BLaER1 treated with 17β-estradiol and CSF1 and Interleukin-3, amounts not matched to agents 10 nM and 100 nM (cell line): Measurements from ENCODE around the gene NUDCD2.

ENCODE experiments used
- H3K27ac ChIP-seq, 11 experiments: shearing (Covaris generic); formaldehyde crosslinking; 2 replicates each; pipeline ENCODE4 v1.8.1; 2022
- H3K27me3 ChIP-seq, 11 experiments: shearing (Covaris generic); formaldehyde crosslinking; 2 replicates each; pipeline ENCODE4 v1.8.1; 2022
- H3K36me3 ChIP-seq, 11 experiments: shearing (Covaris generic); formaldehyde crosslinking; 2 replicates each; pipeline ENCODE4 v1.8.1; 2022
- H3K4me1 ChIP-seq, 10 experiments: shearing (Covaris generic); formaldehyde crosslinking; 2 replicates each; pipeline ENCODE4 v1.8.1; 2022
- H3K4me2 ChIP-seq, 11 experiments: shearing (Covaris generic); formaldehyde crosslinking; 2 replicates each; pipeline ENCODE4 v1.8.1; 2022
- H3K4me3 ChIP-seq, 10 experiments: shearing (Covaris generic); formaldehyde crosslinking; 2 replicates each; pipeline ENCODE4 v1.8.1; 2022
- H3K9ac ChIP-seq, 11 experiments: shearing (Covaris generic); formaldehyde crosslinking; 2 replicates each; pipeline ENCODE4 v1.8.1; 2022
- H3K9me3 ChIP-seq, 11 experiments: shearing (Covaris generic); formaldehyde crosslinking; replicated peaks in 1 of 11; 2 replicates each; pipeline ENCODE4 v1.8.1; 2022
- H4K20me1 ChIP-seq, 11 experiments: shearing (Covaris generic); formaldehyde crosslinking; 2 replicates each; pipeline ENCODE4 v1.8.1; 2022
- Cebpa-rat ChIP-seq, 11 experiments: shearing (Covaris generic); IDR thresholded peaks; 2 replicates each; pipeline ENCODE4 v1.8.1; 2022

NUDCD2 gene, protein sequence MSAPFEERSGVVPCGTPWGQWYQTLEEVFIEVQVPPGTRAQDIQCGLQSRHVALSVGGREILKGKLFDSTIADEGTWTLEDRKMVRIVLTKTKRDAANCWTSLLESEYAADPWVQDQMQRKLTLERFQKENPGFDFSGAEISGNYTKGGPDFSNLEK

DNA sequence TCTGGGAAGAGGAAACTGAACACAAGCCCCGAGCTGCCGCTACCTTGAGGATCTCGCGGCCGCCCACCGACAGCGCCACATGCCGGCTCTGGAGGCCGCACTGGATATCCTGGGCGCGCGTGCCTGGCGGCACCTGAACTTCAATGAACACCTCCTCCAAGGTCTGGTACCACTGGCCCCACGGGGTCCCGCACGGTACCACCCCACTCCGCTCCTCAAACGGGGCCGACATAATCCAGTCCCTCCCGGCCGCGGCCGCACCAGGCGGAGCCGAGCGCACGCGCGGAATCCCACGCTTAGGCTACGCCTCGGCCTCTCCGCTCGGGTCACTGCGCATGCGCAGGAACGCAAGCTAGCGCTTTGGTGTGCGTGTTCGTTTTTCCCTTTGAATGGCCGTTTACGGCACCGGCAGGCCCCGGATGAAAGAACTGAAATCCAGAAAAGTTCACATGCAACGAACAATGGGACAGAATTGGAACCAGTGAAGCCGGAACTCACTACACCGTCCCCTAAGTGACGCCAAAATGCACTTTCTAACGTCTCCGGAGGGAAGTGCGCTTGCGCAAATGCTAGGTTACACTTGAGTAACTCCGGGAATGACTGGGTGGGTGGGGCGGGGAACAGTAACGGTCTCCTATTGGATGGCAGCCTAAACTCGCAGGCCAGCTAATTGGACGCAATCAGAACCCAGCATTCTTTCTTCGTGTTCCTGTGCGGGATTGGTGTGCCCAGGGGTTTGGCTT lies at the start of gene NUDCD2:
Gene NUDCD2 (minus strand): TSS at position 284 of the 743 bp plus-strand sequence. CDS start 52 bp downstream, at position 232.
- peak within 1 kb of the TSS; percentile 88 to 98 (median 94) for H3K9ac ChIP-seq
- peak within 1 kb of the TSS; percentile 88 to 99 (median 95) for H3K4me2 ChIP-seq
- peaks cover 21 to 36% (median 28%) of the 10 kb centered on the region in 10 experiments for H3K4me1 ChIP-seq
- H3K4me3 ChIP-seq = peak within 1 kb of the TSS; percentile 67 to 88 (median 76)
- no peak for TF ChIP-seq Cebpa-rat (IDR thresholded peaks at IDR 0.05)
- peak within 1 kb of the TSS; percentile 89 to 99 (median 96) for H3K27ac ChIP-seq
- H3K27me3 ChIP-seq = no peaks in the 10 kb centered on the region
- H3K36me3 ChIP-seq = peaks cover 11 to 35% (median 29%) of the 10 kb centered on the region in 11 experiments
- 0 out of 22 replicates have a peak, but pooled peaks cover 0 to 4% (median 0%) of the 10 kb centered on the region in 11 experiments for H4K20me1 ChIP-seq
- H3K9me3 ChIP-seq = no peaks in the 10 kb centered on the region

DNA sequence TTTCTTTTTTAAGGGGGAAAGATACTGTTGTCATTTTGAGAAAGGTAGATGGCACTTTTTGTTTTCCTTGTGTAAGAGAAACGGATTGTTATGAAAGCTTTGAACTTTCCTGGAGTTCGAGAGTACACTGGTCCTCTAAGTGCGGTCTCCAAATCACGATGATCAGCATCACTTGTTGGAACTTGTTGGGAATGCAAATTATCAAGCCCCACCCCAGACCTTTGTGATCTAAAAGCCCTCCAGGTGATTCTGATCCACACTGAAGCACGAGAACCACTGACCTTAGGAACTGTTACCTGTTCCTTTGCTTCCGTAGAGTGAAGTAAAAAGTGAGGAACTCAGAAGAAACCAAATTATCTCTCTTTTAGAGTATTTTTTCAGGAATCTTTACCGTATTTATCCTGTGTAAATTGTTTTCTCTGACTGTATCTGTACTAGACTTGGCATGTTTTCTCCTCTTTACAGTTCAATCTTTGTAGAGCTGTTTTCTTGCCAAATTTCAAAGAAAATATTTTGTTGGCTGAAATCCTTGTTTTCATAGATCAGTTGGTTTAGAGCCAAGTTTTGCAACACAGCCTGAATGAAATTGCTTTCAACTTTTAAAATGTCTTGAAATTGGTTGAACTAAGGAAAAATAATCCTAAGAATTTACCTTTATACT lies 49.5 kb upstream of the NUDCD2 start:
- Histone ChIP-seq H3K4me2 (peak overlapping the region in 10 of 11 experiments; percentile 4 to 98 (median 92); a peak in 13 of 22 replicates), H3K36me3 (peaks cover 27 to 54% (median 37%) of the 10 kb centered on the region in 11 experiments), H4K20me1 (peaks cover 34 to 86% (median 78%) of the 10 kb centered on the region in 11 experiments; a peak in 21 of 22 replicates), H3K4me3 (no peak overlapping the region), H3K27ac (peak overlapping the region in 1 of 11 experiments; percentile 7; a peak in 1 of 22 replicates), H3K9ac (0 out of 22 replicates have a peak overlapping the region, but pooled peaks of 1 of the 11 experiments have one; percentile 9), H3K9me3 (no peaks in the 10 kb centered on the region), H3K4me1 (peaks cover 20 to 38% (median 31%) of the 10 kb centered on the region in 10 experiments; a peak in 19 of 20 replicates), H3K27me3 (no peaks in the 10 kb centered on the region)
- no peak for TF ChIP-seq Cebpa-rat (IDR thresholded peaks at IDR 0.05)

DNA sequence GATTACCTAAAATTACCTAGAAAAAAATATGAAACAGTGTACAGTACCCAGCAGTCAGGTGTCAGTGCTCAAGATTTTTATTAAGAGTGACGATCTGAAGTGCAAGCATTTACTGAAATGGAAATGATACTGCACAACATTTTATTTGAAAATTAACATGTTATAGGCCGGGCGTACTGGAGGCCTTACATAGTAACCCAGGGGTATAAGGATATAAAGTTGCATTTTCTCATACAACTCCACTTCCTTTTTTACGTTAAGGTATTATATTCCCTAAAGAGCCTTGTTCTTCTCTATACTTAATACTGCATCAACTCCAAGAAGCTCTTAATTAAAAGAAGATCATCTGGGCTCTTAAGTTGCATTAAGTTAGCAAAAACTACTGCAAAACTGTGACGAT lies 48.9 kb upstream of the NUDCD2 start:
- Histone ChIP-seq H3K4me2 (peak overlapping the region; percentile 39 to 98 (median 93); a peak in 21 of 22 replicates), H3K36me3 (peaks cover 22 to 47% (median 32%) of the 10 kb centered on the region in 11 experiments), H3K4me3 (no peak overlapping the region), H3K9me3 (no peaks in the 10 kb centered on the region), H4K20me1 (peaks cover 34 to 80% (median 78%) of the 10 kb centered on the region in 11 experiments; a peak in 21 of 22 replicates), H3K9ac (no peak overlapping the region), H3K4me1 (peaks cover 20 to 38% (median 31%) of the 10 kb centered on the region in 10 experiments; a peak in 19 of 20 replicates), H3K27me3 (no peaks in the 10 kb centered on the region), H3K27ac (no peak overlapping the region)
- no peak for TF ChIP-seq Cebpa-rat (IDR thresholded peaks at IDR 0.05)

DNA sequence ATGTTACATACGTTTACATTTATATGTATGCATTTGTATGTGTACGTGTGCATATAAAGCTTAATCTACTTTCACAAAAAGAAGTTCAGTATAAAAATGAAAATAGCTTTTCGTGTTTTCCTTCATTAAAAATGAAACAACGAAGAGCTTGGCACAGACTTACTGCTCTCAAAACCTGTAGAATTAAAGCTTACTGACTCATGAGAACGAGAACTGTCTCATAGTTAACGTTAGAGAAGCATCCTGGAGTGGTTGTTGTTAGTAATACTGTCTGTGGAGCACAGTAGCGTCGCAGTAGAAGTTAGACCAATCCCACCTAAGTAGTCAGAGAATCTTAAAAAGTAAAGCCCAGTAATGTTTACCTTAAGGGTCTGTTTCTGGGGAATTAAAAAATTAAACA lies 46.8 kb upstream of the NUDCD2 start:
- H3K9me3 ChIP-seq = no peaks in the 10 kb centered on the region
- H3K27me3 ChIP-seq = no peaks in the 10 kb centered on the region
- peak overlapping the region; percentile 79 to 98 (median 93) for H3K4me2 ChIP-seq
- H3K9ac ChIP-seq = peak overlapping the region; percentile 84 to 98 (median 92)
- peaks cover 25 to 59% (median 58%) of the 10 kb centered on the region in 11 experiments; a peak in 21 of 22 replicates for H4K20me1 ChIP-seq
- H3K36me3 ChIP-seq = peaks cover 1 to 27% (median 12%) of the 10 kb centered on the region in 11 experiments; a peak in 20 of 22 replicates
- peak overlapping the region; percentile 68 to 87 (median 80) for H3K4me3 ChIP-seq
- H3K27ac ChIP-seq = peak overlapping the region in 10 of 11 experiments; percentile 84 to 99 (median 94); a peak in 20 of 22 replicates
- TF ChIP-seq Cebpa-rat (IDR thresholded peaks at IDR 0.05) = no peak
- peaks cover 26 to 47% (median 40%) of the 10 kb centered on the region in 10 experiments for H3K4me1 ChIP-seq

DNA sequence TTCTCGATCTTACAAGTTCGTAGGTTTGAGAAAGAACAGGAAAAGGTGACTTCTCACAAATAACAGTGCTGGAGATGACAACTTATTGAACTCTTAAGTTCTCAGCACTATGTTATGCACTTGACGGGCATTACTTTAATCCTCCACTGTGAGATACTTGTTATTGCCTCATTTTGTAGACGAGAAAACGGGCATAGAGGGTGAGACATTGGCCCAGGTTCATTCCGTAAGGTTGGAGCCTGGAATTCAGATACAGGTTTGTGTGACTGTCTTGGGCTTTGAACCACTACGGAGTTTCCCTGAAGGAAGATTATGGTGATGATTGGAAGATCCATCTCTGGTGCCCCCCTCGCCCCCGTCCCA lies 46.2 kb upstream of the NUDCD2 start:
- peak overlapping the region; percentile 68 to 87 (median 80) for H3K4me3 ChIP-seq
- TF ChIP-seq Cebpa-rat (IDR thresholded peaks at IDR 0.05) = no peak
- H3K27ac ChIP-seq = peak overlapping the region; percentile 83 to 99 (median 94)
- no peaks in the 10 kb centered on the region for H3K27me3 ChIP-seq
- H3K4me1 ChIP-seq = peaks cover 26 to 47% (median 39%) of the 10 kb centered on the region in 10 experiments
- peak overlapping the region; percentile 79 to 98 (median 93) for H3K4me2 ChIP-seq
- H3K9ac ChIP-seq = peak overlapping the region; percentile 84 to 98 (median 92)
- peaks cover 18 to 53% (median 51%) of the 10 kb centered on the region in 11 experiments; a peak in 21 of 22 replicates for H4K20me1 ChIP-seq
- no peaks in the 10 kb centered on the region for H3K9me3 ChIP-seq
- H3K36me3 ChIP-seq = peaks cover 0 to 20% (median 6%) of the 10 kb centered on the region in 11 experiments; a peak in 6 of 22 replicates

DNA sequence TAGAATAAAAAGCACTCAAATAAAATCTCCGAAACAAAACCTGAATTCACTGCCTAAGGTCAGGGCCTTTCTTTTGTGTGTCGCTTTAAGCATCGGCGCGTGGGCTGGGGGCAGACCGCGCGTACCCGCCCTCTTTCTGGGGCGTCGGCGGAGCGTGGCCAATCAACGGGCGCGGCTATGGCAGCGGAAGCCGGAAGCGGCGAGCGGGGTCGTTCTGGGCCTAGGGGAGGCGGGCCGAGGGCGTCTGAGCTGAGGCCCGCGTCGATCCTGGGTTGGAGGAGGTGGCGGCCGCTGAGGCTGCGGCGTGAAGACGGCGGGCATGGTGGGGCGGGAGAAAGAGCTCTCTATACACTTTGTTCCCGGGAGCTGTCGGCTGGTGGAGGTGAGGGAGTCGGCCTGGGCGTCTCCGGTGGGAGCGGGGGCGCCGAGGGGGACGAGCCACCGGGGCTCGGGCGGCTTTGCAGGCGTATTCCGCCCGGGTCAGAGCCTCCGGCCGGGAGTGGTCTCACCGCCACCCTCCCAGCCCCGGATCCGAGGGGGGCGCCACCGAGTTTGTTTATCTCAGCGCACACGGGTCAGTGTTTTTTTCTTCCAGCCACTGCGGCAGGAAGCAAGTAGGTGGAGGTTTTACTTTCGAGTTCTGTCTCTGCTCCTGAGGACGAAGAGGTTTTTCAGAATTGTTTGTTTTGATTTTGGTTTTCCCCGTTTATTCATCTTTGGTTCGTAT lies 45.6 kb upstream of the NUDCD2 start, which contains the start of gene MAT2B:
Gene MAT2B (plus strand): TSS at position 252 of the 727 bp plus-strand sequence. CDS start 68 bp downstream, at position 320.
- Histone ChIP-seq H3K27me3 (no peaks in the 10 kb centered on the region), H3K4me2 (peak within 1 kb of the TSS; percentile 89 to 98 (median 93)), H3K27ac (peak within 1 kb of the TSS; percentile 83 to 99 (median 94)), H3K36me3 (peaks cover 0 to 20% (median 4%) of the 10 kb centered on the region in 11 experiments; a peak in 5 of 22 replicates), H3K9ac (peak within 1 kb of the TSS; percentile 84 to 98 (median 92)), H3K9me3 (no peaks in the 10 kb centered on the region), H4K20me1 (peaks cover 17 to 47% (median 46%) of the 10 kb centered on the region in 11 experiments; a peak in 21 of 22 replicates), H3K4me3 (peak within 1 kb of the TSS; percentile 68 to 87 (median 80)), H3K4me1 (peaks cover 26 to 47% (median 39%) of the 10 kb centered on the region in 10 experiments)
- TF ChIP-seq Cebpa-rat (IDR thresholded peaks at IDR 0.05) = no peak

DNA sequence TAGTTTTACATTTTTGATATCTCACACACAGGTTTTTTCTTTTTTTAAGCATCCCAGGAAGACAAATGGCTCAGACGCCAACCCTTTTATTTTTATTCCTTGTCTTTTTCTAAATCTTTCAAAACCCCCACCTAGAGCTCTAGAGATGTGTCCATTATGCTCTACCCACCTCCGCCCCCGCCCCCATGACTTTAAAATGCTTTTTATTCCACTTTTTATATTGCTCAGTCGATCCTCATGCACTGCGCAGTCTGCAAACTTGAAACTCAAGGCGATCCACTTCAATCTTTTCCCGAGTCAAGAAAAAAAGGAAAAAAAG lies 45.1 kb upstream of the NUDCD2 start:
- Histone ChIP-seq H3K27ac (peak overlapping the region; percentile 83 to 99 (median 94)), H3K4me1 (peaks cover 26 to 45% (median 39%) of the 10 kb centered on the region in 10 experiments), H3K4me3 (peak overlapping the region; percentile 68 to 87 (median 80)), H4K20me1 (peaks cover 17 to 42% (median 40%) of the 10 kb centered on the region in 11 experiments; a peak in 21 of 22 replicates), H3K4me2 (peak overlapping the region; percentile 79 to 95 (median 89)), H3K27me3 (no peaks in the 10 kb centered on the region), H3K9ac (peak overlapping the region; percentile 84 to 98 (median 92)), H3K9me3 (no peaks in the 10 kb centered on the region), H3K36me3 (peaks cover 0 to 17% (median 4%) of the 10 kb centered on the region in 11 experiments; a peak in 5 of 22 replicates)
- TF ChIP-seq Cebpa-rat (IDR thresholded peaks at IDR 0.05) = no peak
